DOHH2 (cell line): ENCODE measurements around the gene VSIG8.

Experiments
- H3F3A ChIP-seq: fragments of 200-600 bp; sonication (generic), shearing (Covaris generic); 2 replicates; pipeline ENCODE4 v1.6.0; 2016; ENCODE audit warnings: antibody characterized with exemption, mild to moderate bottlenecking; ENCODE audit not compliant: control insufficient read depth, insufficient read depth
- H3K27ac ChIP-seq: fragments of 200-600 bp; sonication (generic); 2 replicates; pipeline ENCODE4 v1.5.1; 2014; ENCODE audit warnings: low read depth, mild to moderate bottlenecking, low read length, moderate library complexity
- H3K27me3 ChIP-seq: fragments of 200-600 bp; sonication (generic); 2 replicates; pipeline ENCODE4 v1.6.1; 2014; ENCODE audit warnings: mild to moderate bottlenecking, low read length, mixed read lengths; ENCODE audit not compliant: control insufficient read depth
- H3K36me3 ChIP-seq: fragments of 200-600 bp; sonication (generic); 2 replicates; pipeline ENCODE4 v1.6.1; 2014; ENCODE audit warnings: mild to moderate bottlenecking, low read length, moderate library complexity, mixed read lengths; ENCODE audit not compliant: control insufficient read depth
- H3K4me1 ChIP-seq: fragments of 200-600 bp; sonication (generic); 2 replicates; pipeline ENCODE4 v1.6.1; 2014; ENCODE audit warnings: mild to moderate bottlenecking, low read length, mixed read lengths; ENCODE audit not compliant: control insufficient read depth
- H3K4me2 ChIP-seq: fragments of 200-600 bp; sonication (generic); 2 replicates; pipeline ENCODE4 v1.6.0; 2014; ENCODE audit warnings: mild to moderate bottlenecking, low read length, moderate library complexity
- H3K4me3 ChIP-seq: fragments of 200-600 bp; sonication (generic); 2 replicates; pipeline ENCODE4 v1.5.1; 2014; ENCODE audit warnings: mild to moderate bottlenecking, low read length, mixed read lengths
- H3K79me2 ChIP-seq: fragments of 200-600 bp; sonication (generic); 2 replicates; pipeline ENCODE4 v1.6.1; 2014; ENCODE audit warnings: mild to moderate bottlenecking, low read length, mixed read lengths; ENCODE audit not compliant: control insufficient read depth
- H3K9me2 ChIP-seq: fragments of 200-600 bp; sonication (generic); replicated peaks from 2 replicates; pipeline ENCODE4 v1.6.1; 2014; ENCODE audit warnings: mild to moderate bottlenecking, low read length, mixed read lengths; ENCODE audit not compliant: control insufficient read depth
- H3K9me3 ChIP-seq: fragments of 200-600 bp; sonication (generic); 2 replicates; pipeline ENCODE4 v1.6.1; 2014; ENCODE audit warnings: antibody characterized with exemption, low read length, mixed read lengths; ENCODE audit not compliant: control insufficient read depth, insufficient read depth
- H4K20me1 ChIP-seq: fragments of 200-600 bp; sonication (generic); 2 replicates; pipeline ENCODE4 v1.6.0; 2014; ENCODE audit warnings: low read depth, mild to moderate bottlenecking, antibody characterized with exemption, low read length, moderate library complexity; ENCODE audit not compliant: control insufficient read depth, insufficient read depth
- EZH2phosphoT487 ChIP-seq: fragments of 200-600 bp; sonication (generic); IDR thresholded peaks from 2 replicates; pipeline ENCODE4 v1.6.1; 2017; ENCODE audit warnings: borderline replicate concordance, mild to moderate bottlenecking, antibody characterized with exemption, low read length, moderate library complexity, mixed read lengths
- TF ChIP-seq, protein P1 (sequence below): fragments of 200-600 bp; sonication (generic); IDR thresholded peaks from one replicate; pipeline ENCODE4 v1.5.1; 2014; ENCODE audit warnings: antibody characterized with exemption, mild to moderate bottlenecking, low read depth, low read length; ENCODE audit not compliant: poor library complexity, severe bottlenecking

The VSIG8 gene

DNA sequence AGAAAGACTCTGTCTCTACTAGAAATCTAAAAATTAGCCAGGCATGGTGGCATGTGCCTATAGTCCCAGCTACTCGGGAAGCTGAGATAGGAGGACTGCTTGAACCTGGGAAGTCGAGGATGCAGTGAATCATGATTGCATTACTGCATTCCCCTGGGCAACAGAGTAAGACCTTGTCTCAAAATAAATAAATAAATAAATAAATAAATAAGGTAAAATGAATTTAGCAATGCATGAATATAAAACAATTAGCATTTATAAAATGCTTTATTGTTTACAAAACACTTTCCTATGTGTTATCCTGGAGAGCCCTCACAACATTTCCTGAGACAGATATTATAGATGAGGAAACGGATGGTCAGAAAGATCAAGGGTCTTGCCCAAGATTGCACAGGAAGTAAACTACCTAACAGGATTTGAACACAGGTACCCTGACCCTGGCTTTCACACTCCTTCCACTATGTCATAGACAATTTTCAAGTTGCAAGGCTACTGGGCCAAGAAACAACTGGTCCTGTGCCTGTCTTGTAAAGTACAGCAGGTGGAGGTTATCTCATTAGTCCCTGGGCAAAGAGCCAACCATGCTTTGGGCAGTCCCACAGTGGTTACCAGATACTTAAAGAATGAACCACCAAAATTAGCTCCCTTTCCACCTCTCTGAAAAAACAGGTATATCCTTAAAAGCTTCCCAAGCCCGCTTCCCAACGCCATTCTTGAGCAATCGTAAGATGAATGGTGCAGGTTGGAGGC, 15.4 kb upstream of the VSIG8 start:
- Histone ChIP-seq H3K36me3 (no peaks in the 10 kb centered on the region), H4K20me1 (no peaks in the 10 kb centered on the region), H3K9me2 (no peaks in the 10 kb centered on the region), H3K27me3 (no peaks in the 10 kb centered on the region), H3K79me2 (no peaks in the 10 kb centered on the region), H3K4me3 (no peak overlapping the region), H3K4me1 (no peaks in the 10 kb centered on the region), H3K27ac (no peak overlapping the region), H3K9me3 (no peaks in the 10 kb centered on the region), H3K4me2 (no peak overlapping the region), H3F3A (no peaks in the 10 kb centered on the region)
- TF ChIP-seq, protein P1, sequence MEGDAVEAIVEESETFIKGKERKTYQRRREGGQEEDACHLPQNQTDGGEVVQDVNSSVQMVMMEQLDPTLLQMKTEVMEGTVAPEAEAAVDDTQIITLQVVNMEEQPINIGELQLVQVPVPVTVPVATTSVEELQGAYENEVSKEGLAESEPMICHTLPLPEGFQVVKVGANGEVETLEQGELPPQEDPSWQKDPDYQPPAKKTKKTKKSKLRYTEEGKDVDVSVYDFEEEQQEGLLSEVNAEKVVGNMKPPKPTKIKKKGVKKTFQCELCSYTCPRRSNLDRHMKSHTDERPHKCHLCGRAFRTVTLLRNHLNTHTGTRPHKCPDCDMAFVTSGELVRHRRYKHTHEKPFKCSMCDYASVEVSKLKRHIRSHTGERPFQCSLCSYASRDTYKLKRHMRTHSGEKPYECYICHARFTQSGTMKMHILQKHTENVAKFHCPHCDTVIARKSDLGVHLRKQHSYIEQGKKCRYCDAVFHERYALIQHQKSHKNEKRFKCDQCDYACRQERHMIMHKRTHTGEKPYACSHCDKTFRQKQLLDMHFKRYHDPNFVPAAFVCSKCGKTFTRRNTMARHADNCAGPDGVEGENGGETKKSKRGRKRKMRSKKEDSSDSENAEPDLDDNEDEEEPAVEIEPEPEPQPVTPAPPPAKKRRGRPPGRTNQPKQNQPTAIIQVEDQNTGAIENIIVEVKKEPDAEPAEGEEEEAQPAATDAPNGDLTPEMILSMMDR = no peak
- TF ChIP-seq EZH2phosphoT487 = no peak

- Histone ChIP-seq H3K4me3 (no peak overlapping the region), H3K27me3 (peaks cover 8% of the 10 kb centered on the region), H3K4me1 (no peaks in the 10 kb centered on the region), H3K27ac (no peak overlapping the region), H3K9me3 (no peaks in the 10 kb centered on the region), H3K79me2 (no peaks in the 10 kb centered on the region), H3K36me3 (no peaks in the 10 kb centered on the region), H4K20me1 (no peaks in the 10 kb centered on the region), H3F3A (no peaks in the 10 kb centered on the region), H3K4me2 (no peak overlapping the region), H3K9me2 (no peaks in the 10 kb centered on the region)
- TF ChIP-seq EZH2phosphoT487 = no peak
- TF ChIP-seq, protein P1 = no peak
Observed at GRCh38 chr1:159873530-159874143, 11.2 kb upstream of the VSIG8 start.

GRCh38 chr1:159872891-159873290, 10.4 kb upstream of the VSIG8 start:
- Histone ChIP-seq H3K9me3 (no peaks in the 10 kb centered on the region), H3F3A (no peaks in the 10 kb centered on the region), H3K36me3 (no peaks in the 10 kb centered on the region), H3K27ac (no peak overlapping the region), H3K79me2 (no peaks in the 10 kb centered on the region), H3K4me1 (no peaks in the 10 kb centered on the region), H3K27me3 (peaks cover 12% of the 10 kb centered on the region), H4K20me1 (no peaks in the 10 kb centered on the region), H3K9me2 (no peaks in the 10 kb centered on the region), H3K4me2 (no peak overlapping the region), H3K4me3 (no peak overlapping the region)
- TF ChIP-seq, protein P1 = no peak
- TF ChIP-seq EZH2phosphoT487 = no peak
